Natural killer cell (primary cell): ENCODE results near the gene EHF. TPM values are rescaled to one million over a fixed set of nuclear protein-coding genes. Genes with fewer than 3 reads are reported as not detected.

Experiments
- ATAC-seq, 3 donors: fragments of 150-1000 bp in 2 of 3; fragments of 200-7000 bp in 1 of 3; cut with Tn5 transposase; 1 replicate in 1 of 3; 2 replicates in 2 of 3; pipeline ENCODE4 v1.10.0; 2021; ENCODE audit warnings: mild to moderate bottlenecking in 2 of 3, moderate library complexity in 2 of 3
- DNase-seq, 2 donors: peaks; one replicate each; pipeline versions ENCODE4 v3.0.0 to v3.0.0-alpha.2; 2013 to 2021; ENCODE audit warnings: mixed read lengths in 1 of 2
- H3K27ac ChIP-seq: one replicate; pipeline ENCODE4 v1.5.1; 2013; ENCODE audit warnings: mild to moderate bottlenecking, low read length
- H3K27me3 ChIP-seq: one replicate; pipeline ENCODE4 v1.6.1; 2013; ENCODE audit warnings: low read length; ENCODE audit not compliant: control insufficient read depth, insufficient read depth
- H3K36me3 ChIP-seq: one replicate; pipeline ENCODE4 v1.6.1; 2013; ENCODE audit warnings: low read length; ENCODE audit not compliant: control insufficient read depth, insufficient read depth
- H3K4me1 ChIP-seq: one replicate; pipeline ENCODE4 v1.6.1; 2013; ENCODE audit warnings: low read length; ENCODE audit not compliant: control insufficient read depth, insufficient read depth
- H3K4me3 ChIP-seq: one replicate; pipeline ENCODE4 v1.5.1; 2013; ENCODE audit warnings: low read length
- H3K9me3 ChIP-seq: one replicate; pipeline ENCODE4 v1.6.1; 2013; ENCODE audit warnings: low read length; ENCODE audit not compliant: control insufficient read depth, insufficient read depth
- H3K27ac Mint-ChIP-seq, 2 donors: one replicate each; pipeline ENCODE4 v1.8.0; 2022; ENCODE audit warnings: mild to moderate bottlenecking in 2 of 2, mixed read lengths in 2 of 2, moderate library complexity in 1 of 2
- H3K27me3 Mint-ChIP-seq, 2 donors: one replicate each; pipeline ENCODE4 v1.8.0; 2022; ENCODE audit warnings: low read depth in 2 of 2, mixed read lengths in 2 of 2
- H3K36me3 Mint-ChIP-seq: one replicate; pipeline ENCODE4 v1.8.0; 2022; ENCODE audit warnings: mixed read lengths
- H3K4me1 Mint-ChIP-seq, 2 donors: one replicate each; pipeline ENCODE4 v1.8.0; 2022; ENCODE audit warnings: mixed read lengths in 2 of 2
- H3K4me3 Mint-ChIP-seq: one replicate; pipeline ENCODE4 v1.8.0; 2022; ENCODE audit warnings: mild to moderate bottlenecking, moderate library complexity, mixed read lengths
- H3K9me3 Mint-ChIP-seq, 2 donors: one replicate each; pipeline ENCODE4 v1.8.0; 2022; ENCODE audit warnings: mixed read lengths in 2 of 2
- CTCF ChIP-seq: fragments of 200-600 bp; IDR thresholded peaks from one replicate; pipeline ENCODE4 v1.8.0; 2022; ENCODE audit warnings: antibody characterized with exemption
- WGBS: methylation state at CpG from one replicate; pipeline ENCODE4 v1.1.7; 2013; ENCODE audit warnings: missing lambda C conversion rate; ENCODE audit not compliant: insufficient coverage; 5-methylcytosine and 5-hydroxymethylcytosine counted together
- intact Hi-C: fragments of 100-400 bp; cut with micrococcal nuclease; formaldehyde crosslinking; loops from one replicate; pipeline ENCODE4 v1.14.2; 2022
- total RNA-seq, 4 donors: library from RNA; stranded (reverse); fragments of 120-200 nt in 1 of 4; gene quantifications; one replicate each; pipeline versions ENCODE4 v1.2.3 to v1.2.4, GENCODE V29; 2013 to 2022

Gene EHF
- total RNA-seq, 3 donors from 2014 or later (not counting 1 experiment from before 2014, with no cell fraction given): not detected

GRCh38 chr11:34627197-34627596 is 6.3 kb downstream of the EHF start:
- Mint-ChIP-seq H3K4me1 (peaks cover 6 to 11% of the 10 kb centered on the region in 2 donors), H3K4me3 (no peak overlapping the region), H3K27me3 (peaks cover 35 to 70% of the 10 kb centered on the region in 2 donors), H3K36me3 (no peaks in the 10 kb centered on the region), H3K27ac (no peak overlapping the region), H3K9me3 (no peaks in the 10 kb centered on the region)
- no peak overlapping the region for H3K4me3 ChIP-seq
- no peak for ATAC-seq
- intact Hi-C loops: no loop called here
- H3K36me3 ChIP-seq: no peaks in the 10 kb centered on the region
- H3K9me3 ChIP-seq: no peaks in the 10 kb centered on the region
- 85% methylated on average over 1 of the region's 1 CpG for WGBS
- DNase-seq: no peak
- no peak for TF ChIP-seq CTCF
- H3K27ac ChIP-seq: no peak overlapping the region
- H3K4me1 ChIP-seq: peaks cover 12% of the 10 kb centered on the region
- H3K27me3 ChIP-seq: peaks cover 8% of the 10 kb centered on the region

GRCh38 chr11:34629711-34630110 is 8.8 kb downstream of the EHF start:
- Histone ChIP-seq H3K27me3 (peaks cover 5% of the 10 kb centered on the region), H3K27ac (no peak overlapping the region), H3K4me3 (no peak overlapping the region), H3K36me3 (no peaks in the 10 kb centered on the region), H3K9me3 (no peaks in the 10 kb centered on the region), H3K4me1 (peaks cover 10% of the 10 kb centered on the region)
- Mint-ChIP-seq H3K27me3 (peaks cover 21 to 51% of the 10 kb centered on the region in 2 donors), H3K36me3 (no peaks in the 10 kb centered on the region), H3K4me3 (no peak overlapping the region), H3K27ac (no peak overlapping the region), H3K9me3 (no peaks in the 10 kb centered on the region), H3K4me1 (peaks cover 13 to 14% of the 10 kb centered on the region in 2 donors)
- intact Hi-C loops: no loop called here
- DNase-seq (no peak), ATAC-seq (no peak)
- no peak for TF ChIP-seq CTCF

- H3K4me3 Mint-ChIP-seq: no peak overlapping the region
- peaks cover 13 to 14% of the 10 kb centered on the region in 2 donors for H3K4me1 Mint-ChIP-seq
- no peak overlapping the region for H3K27ac Mint-ChIP-seq
- no peak for ATAC-seq
- TF ChIP-seq CTCF: no peak
- peaks cover 18 to 46% of the 10 kb centered on the region in 2 donors for H3K27me3 Mint-ChIP-seq
- Histone ChIP-seq H3K27ac (no peak overlapping the region), H3K9me3 (no peaks in the 10 kb centered on the region), H3K4me3 (no peak overlapping the region), H3K36me3 (no peaks in the 10 kb centered on the region), H3K4me1 (peaks cover 8% of the 10 kb centered on the region), H3K27me3 (peaks cover 4% of the 10 kb centered on the region)
- no peak for DNase-seq
- H3K9me3 Mint-ChIP-seq: no peaks in the 10 kb centered on the region
- 81% methylated on average over 5 of the region's 7 CpGs for WGBS
- H3K36me3 Mint-ChIP-seq: no peaks in the 10 kb centered on the region
- intact Hi-C loops: no loop called here
Observed at GRCh38 chr11:34630544-34630943, 9.7 kb downstream of the EHF start.

GRCh38 chr11:34631297-34631696 is 10.4 kb downstream of the EHF start:
- no peak overlapping the region for H3K4me3 Mint-ChIP-seq
- WGBS: 95% methylated on average over 6 of the region's 6 CpGs
- H3K36me3 Mint-ChIP-seq: no peaks in the 10 kb centered on the region
- Histone ChIP-seq H3K27ac (no peak overlapping the region), H3K4me3 (no peak overlapping the region), H3K9me3 (no peaks in the 10 kb centered on the region), H3K27me3 (peaks cover 1% of the 10 kb centered on the region), H3K36me3 (no peaks in the 10 kb centered on the region), H3K4me1 (peaks cover 8% of the 10 kb centered on the region)
- intact Hi-C loops: no loop called here
- H3K27me3 Mint-ChIP-seq: peaks cover 15 to 38% of the 10 kb centered on the region in 2 donors
- no peak for DNase-seq
- TF ChIP-seq CTCF: no peak
- no peak overlapping the region for H3K27ac Mint-ChIP-seq
- no peak for ATAC-seq
- H3K4me1 Mint-ChIP-seq: peaks cover 13 to 14% of the 10 kb centered on the region in 2 donors
- no peaks in the 10 kb centered on the region for H3K9me3 Mint-ChIP-seq
